Nephron progenitor cell (in vitro differentiated cells): Measurements from ENCODE around the gene GABARAPL2.
"Not testable (repeated sequence)": the region's sequence is repeated elsewhere in the genome, so short reads cannot be mapped to it uniquely, and the experiment has no call there.

Experiments used
- DNase-seq: peaks from one replicate; pipeline ENCODE4 v3.0.0; 2021
- H3K27ac Mint-ChIP-seq: 2 replicates; pipeline ENCODE4 v1.8.0; 2021; ENCODE audit warnings: mild to moderate bottlenecking, moderate library complexity, mixed read lengths
- H3K27me3 Mint-ChIP-seq: 2 replicates; pipeline ENCODE4 v1.8.0; 2021; ENCODE audit warnings: mild to moderate bottlenecking, low read depth, mixed read lengths; ENCODE audit not compliant: poor library complexity
- H3K36me3 Mint-ChIP-seq: 2 replicates; pipeline ENCODE4 v1.8.0; 2021; ENCODE audit warnings: low read depth, mixed read lengths
- H3K4me1 Mint-ChIP-seq: 2 replicates; pipeline ENCODE4 v1.8.0; 2021; ENCODE audit warnings: mixed read lengths
- H3K4me3 Mint-ChIP-seq: 2 replicates; pipeline ENCODE4 v1.8.0; 2021; ENCODE audit warnings: mild to moderate bottlenecking, moderate library complexity, mixed read lengths
- H3K9me3 Mint-ChIP-seq: 2 replicates; pipeline ENCODE4 v1.8.0; 2021; ENCODE audit warnings: mild to moderate bottlenecking, moderate library complexity, mixed read lengths
- TF ChIP-seq, protein P1 (sequence below): fragments of 200-600 bp; sonication (generic); IDR thresholded peaks from 2 replicates; pipeline ENCODE4 v1.5.0; 2021; ENCODE audit warnings: antibody characterized with exemption

Gene GABARAPL2

DNA sequence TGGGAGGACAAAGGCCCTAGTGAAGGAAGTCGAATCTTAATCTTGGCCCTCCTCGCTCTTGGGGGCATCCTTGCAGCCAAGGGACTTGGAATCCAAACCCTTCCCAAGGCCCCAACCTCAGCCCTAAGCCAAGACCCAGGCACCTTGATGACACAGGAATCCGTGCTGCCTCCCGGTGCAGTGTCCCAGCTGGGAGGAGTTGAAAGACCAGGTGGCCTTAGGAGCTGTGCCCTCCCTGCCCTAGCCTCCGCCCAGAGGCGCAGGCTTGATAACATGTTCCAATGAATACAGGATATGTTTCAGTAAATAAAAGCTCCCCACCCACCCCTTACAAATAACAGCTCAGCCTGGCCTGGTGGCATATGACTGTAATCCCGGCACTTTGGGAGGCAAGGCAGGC lies 30.3 kb upstream of the GABARAPL2 start, which contains the start of gene CHST5:
CHST5 (minus strand) TSS at position 208 of the 400 bp plus-strand sequence. CDS start 5,724 bp downstream, outside the sequence.
- no peaks in the 10 kb centered on the region for H3K27me3 Mint-ChIP-seq
- H3K9me3 Mint-ChIP-seq: no peaks in the 10 kb centered on the region
- H3K4me1 Mint-ChIP-seq: peaks cover 4% of the 10 kb centered on the region
- no peak for DNase-seq
- peaks cover 10% of the 10 kb centered on the region for H3K36me3 Mint-ChIP-seq
- TF ChIP-seq, protein P1, sequence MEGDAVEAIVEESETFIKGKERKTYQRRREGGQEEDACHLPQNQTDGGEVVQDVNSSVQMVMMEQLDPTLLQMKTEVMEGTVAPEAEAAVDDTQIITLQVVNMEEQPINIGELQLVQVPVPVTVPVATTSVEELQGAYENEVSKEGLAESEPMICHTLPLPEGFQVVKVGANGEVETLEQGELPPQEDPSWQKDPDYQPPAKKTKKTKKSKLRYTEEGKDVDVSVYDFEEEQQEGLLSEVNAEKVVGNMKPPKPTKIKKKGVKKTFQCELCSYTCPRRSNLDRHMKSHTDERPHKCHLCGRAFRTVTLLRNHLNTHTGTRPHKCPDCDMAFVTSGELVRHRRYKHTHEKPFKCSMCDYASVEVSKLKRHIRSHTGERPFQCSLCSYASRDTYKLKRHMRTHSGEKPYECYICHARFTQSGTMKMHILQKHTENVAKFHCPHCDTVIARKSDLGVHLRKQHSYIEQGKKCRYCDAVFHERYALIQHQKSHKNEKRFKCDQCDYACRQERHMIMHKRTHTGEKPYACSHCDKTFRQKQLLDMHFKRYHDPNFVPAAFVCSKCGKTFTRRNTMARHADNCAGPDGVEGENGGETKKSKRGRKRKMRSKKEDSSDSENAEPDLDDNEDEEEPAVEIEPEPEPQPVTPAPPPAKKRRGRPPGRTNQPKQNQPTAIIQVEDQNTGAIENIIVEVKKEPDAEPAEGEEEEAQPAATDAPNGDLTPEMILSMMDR: no peak
- peak within 1 kb of the TSS; percentile 83 for H3K27ac Mint-ChIP-seq
- no peak within 1 kb of the TSS for H3K4me3 Mint-ChIP-seq

DNA sequence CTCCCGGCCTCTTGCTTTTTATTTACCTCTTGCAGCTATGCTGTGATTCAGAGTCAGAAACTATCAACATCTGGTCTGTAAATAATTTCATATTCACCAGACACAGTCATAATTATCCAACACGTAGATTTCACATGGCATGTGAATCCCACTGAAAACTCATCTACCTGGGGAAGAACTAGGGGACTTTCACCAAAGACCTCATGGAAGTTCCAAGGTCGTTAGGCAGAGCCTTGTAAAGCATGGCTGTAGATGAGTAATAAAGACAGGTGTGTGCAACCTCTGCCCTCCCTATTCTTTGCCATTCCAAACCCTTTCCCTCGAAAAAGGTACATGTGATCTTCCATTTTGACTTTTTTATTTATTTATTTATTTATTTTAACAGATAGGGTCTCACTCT lies 28.4 kb upstream of the GABARAPL2 start:
- H3K27ac Mint-ChIP-seq: no peak overlapping the region
- peaks cover 4% of the 10 kb centered on the region for H3K4me1 Mint-ChIP-seq
- no peaks in the 10 kb centered on the region for H3K27me3 Mint-ChIP-seq
- no peak overlapping the region for H3K4me3 Mint-ChIP-seq
- DNase-seq: no peak
- TF ChIP-seq, protein P1: no peak
- H3K9me3 Mint-ChIP-seq: no peaks in the 10 kb centered on the region
- peaks cover 24% of the 10 kb centered on the region for H3K36me3 Mint-ChIP-seq

DNA sequence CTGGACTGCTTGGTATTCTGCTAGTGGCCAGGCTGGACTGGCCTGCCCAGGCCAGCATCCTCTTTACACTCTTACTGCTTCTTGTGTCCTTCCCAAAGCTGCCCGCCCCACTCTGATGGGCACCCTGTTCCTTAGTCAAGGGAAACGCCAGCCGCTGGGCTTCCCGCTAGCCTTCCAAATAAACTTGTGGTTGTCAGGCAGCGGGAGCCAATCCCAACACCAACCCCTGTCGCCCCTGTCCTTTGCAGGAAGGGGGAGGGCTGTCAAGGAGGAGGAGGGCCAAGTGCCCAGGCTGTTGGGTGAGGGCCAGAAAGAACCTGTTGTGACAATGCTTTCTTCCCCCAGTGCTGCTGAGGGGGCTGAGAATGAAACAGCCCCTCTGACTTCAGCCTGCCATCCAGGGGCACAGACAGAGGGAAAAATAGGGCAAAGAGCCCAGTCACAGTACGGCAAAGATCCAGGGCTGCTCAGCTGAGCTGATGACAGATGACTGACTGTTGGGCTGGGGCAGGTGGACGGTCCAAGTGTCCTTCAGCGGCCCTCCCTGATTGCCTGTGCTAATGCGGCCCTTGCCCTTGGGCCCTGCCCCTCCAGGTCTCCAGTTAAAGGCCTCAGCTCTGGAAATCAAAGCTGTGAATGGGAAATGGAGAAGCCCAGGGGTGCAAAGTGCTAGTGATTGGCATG lies 27.2 kb upstream of the GABARAPL2 start:
- H3K4me3 Mint-ChIP-seq, H3K27me3 Mint-ChIP-seq, H3K9me3 Mint-ChIP-seq, DNase-seq, H3K4me1 Mint-ChIP-seq, H3K27ac Mint-ChIP-seq: not testable (repeated sequence)
- peaks cover 30% of the 10 kb centered on the region for H3K36me3 Mint-ChIP-seq

DNA sequence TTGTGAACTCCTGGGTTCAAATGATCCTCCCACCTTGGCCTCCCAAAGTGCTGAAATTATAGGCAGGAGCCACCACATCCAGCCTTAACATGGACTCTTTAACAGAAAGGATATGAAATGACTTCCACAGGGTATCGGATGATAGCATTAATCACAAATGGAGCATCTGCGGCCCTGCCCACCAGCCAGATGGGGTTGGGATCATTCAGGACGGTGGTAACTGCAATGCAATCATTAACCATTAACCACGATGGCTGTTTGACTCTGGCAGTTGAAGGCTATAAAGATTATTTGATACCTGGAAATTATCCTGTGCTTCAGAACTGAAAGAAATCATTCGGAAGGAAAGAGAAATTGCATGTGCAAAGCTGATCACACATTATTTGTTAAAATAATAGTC lies 24.9 kb upstream of the GABARAPL2 start:
- Mint-ChIP-seq H3K4me1 (no peaks in the 10 kb centered on the region), H3K4me3 (no peak overlapping the region), H3K36me3 (peaks cover 39% of the 10 kb centered on the region), H3K9me3 (no peaks in the 10 kb centered on the region), H3K27ac (no peak overlapping the region), H3K27me3 (no peaks in the 10 kb centered on the region)
- TF ChIP-seq, protein P1: no peak
- no peak for DNase-seq

DNA sequence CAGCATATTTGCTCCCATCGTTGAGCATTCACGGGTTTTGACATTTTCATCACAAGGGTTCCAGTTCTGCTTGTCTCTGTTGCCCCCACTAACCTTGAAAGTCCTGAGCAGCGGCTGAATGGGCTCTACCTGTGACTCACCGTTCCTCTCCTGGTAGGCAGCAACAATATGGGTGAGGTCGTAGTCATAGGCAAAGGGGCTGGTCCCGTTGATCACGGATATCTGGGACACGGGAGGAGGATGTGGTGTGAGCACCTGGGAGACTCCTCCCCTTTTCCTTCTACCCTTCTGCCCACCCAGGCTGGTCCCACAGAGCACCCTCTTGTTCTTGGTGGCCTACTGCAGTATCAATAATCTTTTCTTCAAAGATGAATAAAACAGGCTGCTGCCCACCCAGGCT lies 23.7 kb upstream of the GABARAPL2 start:
- peaks cover 39% of the 10 kb centered on the region for H3K36me3 Mint-ChIP-seq
- not testable (repeated sequence) for H3K4me3 Mint-ChIP-seq, H3K9me3 Mint-ChIP-seq, DNase-seq, H3K27me3 Mint-ChIP-seq, H3K4me1 Mint-ChIP-seq, H3K27ac Mint-ChIP-seq

DNA sequence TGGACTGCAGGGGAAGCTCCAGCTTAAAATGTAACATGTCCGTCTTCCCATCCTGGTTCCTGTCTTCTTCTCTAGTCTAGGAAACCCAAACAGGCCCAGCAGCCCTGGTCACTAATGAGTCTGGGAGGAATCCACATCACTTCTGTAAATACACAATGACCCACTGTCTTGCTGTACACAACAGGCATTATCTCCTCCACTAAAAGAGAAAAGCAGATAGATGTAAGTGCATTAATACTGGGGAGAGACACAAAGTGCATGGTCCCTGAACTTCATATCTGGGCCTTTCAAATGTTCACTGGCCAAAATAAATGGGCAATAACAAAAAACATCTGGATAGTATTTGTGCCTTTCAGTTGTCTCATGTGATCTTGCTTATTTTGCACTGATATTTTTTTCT lies 20.3 kb upstream of the GABARAPL2 start:
- H3K4me3 Mint-ChIP-seq, DNase-seq, H3K27ac Mint-ChIP-seq, H3K9me3 Mint-ChIP-seq, H3K4me1 Mint-ChIP-seq, H3K27me3 Mint-ChIP-seq: not testable (repeated sequence)
- peaks cover 30% of the 10 kb centered on the region for H3K36me3 Mint-ChIP-seq

DNA sequence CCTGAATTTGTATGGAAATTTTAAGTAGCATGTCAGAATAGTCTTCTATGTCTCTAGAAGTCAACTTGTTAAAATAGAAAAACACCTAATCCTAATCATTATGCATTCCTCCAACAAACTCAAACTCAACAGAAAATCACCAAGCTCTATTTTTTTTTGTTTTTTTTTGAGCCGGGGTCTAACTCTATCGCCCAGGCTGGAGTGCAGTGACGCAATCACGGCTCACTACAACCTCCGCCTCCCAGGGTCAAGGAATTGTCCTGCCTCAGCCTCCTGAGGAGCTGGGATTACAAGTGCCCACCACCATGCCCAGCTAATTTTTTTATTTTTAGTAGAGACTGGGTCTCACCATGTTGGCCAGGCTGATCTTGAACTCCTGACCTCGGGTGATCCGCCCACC lies 19.9 kb upstream of the GABARAPL2 start:
- H3K4me1 Mint-ChIP-seq: no peaks in the 10 kb centered on the region
- no peak overlapping the region for H3K27ac Mint-ChIP-seq
- TF ChIP-seq, protein P1: no peak
- no peaks in the 10 kb centered on the region for H3K27me3 Mint-ChIP-seq
- DNase-seq: no peak
- peaks cover 25% of the 10 kb centered on the region for H3K36me3 Mint-ChIP-seq
- no peak overlapping the region for H3K4me3 Mint-ChIP-seq
- no peaks in the 10 kb centered on the region for H3K9me3 Mint-ChIP-seq

DNA sequence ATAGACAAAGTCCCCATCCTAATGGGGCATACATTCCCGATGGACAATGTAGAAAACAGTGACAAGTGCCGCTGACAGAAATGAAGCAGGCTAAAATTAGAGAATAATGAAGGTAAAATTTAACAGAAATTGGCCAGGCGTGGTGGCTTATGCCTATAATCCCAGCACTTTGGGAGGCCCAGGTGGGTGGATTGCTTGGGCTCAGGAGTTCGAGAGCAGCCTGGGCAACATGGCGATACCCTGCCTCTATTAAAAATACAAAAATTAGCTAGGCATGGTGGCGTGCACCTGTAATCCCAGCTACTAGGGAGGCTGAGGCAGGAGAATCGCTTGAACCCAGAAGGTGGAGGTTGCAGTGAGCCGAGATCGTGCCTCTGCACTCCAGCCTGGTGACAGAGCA lies 17.7 kb upstream of the GABARAPL2 start:
- H3K4me1 Mint-ChIP-seq, H3K4me3 Mint-ChIP-seq, H3K27me3 Mint-ChIP-seq, H3K27ac Mint-ChIP-seq, H3K9me3 Mint-ChIP-seq, DNase-seq: not testable (repeated sequence)
- H3K36me3 Mint-ChIP-seq: peaks cover 15% of the 10 kb centered on the region
